H9 (cell line): ENCODE measurements around the gene ELF3. TPM values are rescaled to one million over a fixed set of nuclear protein-coding genes. Genes with fewer than 3 reads are reported as not detected.
"Not testable (repeated sequence)": the region's sequence is repeated elsewhere in the genome, so short reads cannot be mapped to it uniquely, and the experiment has no call there.

Experiments
- DNase-seq: peaks from one replicate; pipeline ENCODE4 v3.0.0-alpha.2; 2017
- H2AFZ ChIP-seq: one replicate; pipeline ENCODE4 v1.6.1; 2013; ENCODE audit warnings: mild to moderate bottlenecking, low read length, control low read depth, moderate library complexity
- H2AK5ac ChIP-seq: 2 replicates; pipeline ENCODE4 v1.6.1; 2013; ENCODE audit warnings: low read length, control low read depth, mixed read lengths; ENCODE audit not compliant: insufficient read length
- H2BK120ac ChIP-seq: one replicate; pipeline ENCODE4 v1.6.1; 2013; ENCODE audit warnings: low read depth, mild to moderate bottlenecking, low read length, control low read depth, inconsistent platforms; ENCODE audit not compliant: poor library complexity, severe bottlenecking
- H2BK12ac ChIP-seq: 2 replicates; pipeline ENCODE4 v1.6.1; 2013; ENCODE audit warnings: low read length, control low read depth, mixed read lengths, low read depth; ENCODE audit not compliant: insufficient read length
- H2BK15ac ChIP-seq: 2 replicates; pipeline ENCODE4 v1.6.1; 2013; ENCODE audit warnings: low read depth, low read length, control low read depth
- H2BK20ac ChIP-seq: one replicate; pipeline ENCODE4 v1.6.1; 2013; ENCODE audit warnings: low read depth, mild to moderate bottlenecking, low read length, control low read depth, inconsistent platforms; ENCODE audit not compliant: poor library complexity, severe bottlenecking
- H2BK5ac ChIP-seq: 2 replicates; pipeline ENCODE4 v1.6.1; 2013; ENCODE audit warnings: low read length, control low read depth, mixed read lengths; ENCODE audit not compliant: insufficient read length
- H3K14ac ChIP-seq: 2 replicates; pipeline ENCODE4 v1.6.1; 2013; ENCODE audit warnings: low read length, control low read depth; ENCODE audit not compliant: insufficient read depth
- H3K18ac ChIP-seq: 2 replicates; pipeline ENCODE4 v1.6.1; 2013; ENCODE audit warnings: low read depth, mild to moderate bottlenecking, mixed read lengths, low read length, control low read depth; ENCODE audit not compliant: insufficient read length
- H3K23ac ChIP-seq: 2 replicates; pipeline ENCODE4 v1.6.1; 2013; ENCODE audit warnings: low read length, control low read depth, mixed read lengths, low read depth; ENCODE audit not compliant: insufficient read length
- H3K23me2 ChIP-seq: 2 replicates; pipeline ENCODE4 v1.6.1; 2013; ENCODE audit warnings: low read depth, mild to moderate bottlenecking, mixed read lengths, low read length, control low read depth; ENCODE audit not compliant: insufficient read length, poor library complexity, severe bottlenecking
- H3K27ac ChIP-seq: 2 replicates; pipeline ENCODE4 v1.5.1; 2013; ENCODE audit warnings: low read length, control low read depth, mixed read lengths, low read depth; ENCODE audit not compliant: insufficient read length
- H3K27me3 ChIP-seq: 2 replicates; pipeline ENCODE4 v1.6.1; 2013; ENCODE audit warnings: low read length, control low read depth, inconsistent platforms; ENCODE audit not compliant: insufficient read depth
- H3K4ac ChIP-seq: 2 replicates; pipeline ENCODE4 v1.6.1; 2013; ENCODE audit warnings: low read depth, mild to moderate bottlenecking, control low read depth, inconsistent platforms, low read length, moderate library complexity
- H3K4me1 ChIP-seq: 2 replicates; pipeline ENCODE4 v1.6.1; 2013; ENCODE audit warnings: low read length, control low read depth, inconsistent platforms; ENCODE audit not compliant: insufficient read depth
- H3K4me2 ChIP-seq: 2 replicates; pipeline ENCODE4 v1.6.1; 2013; ENCODE audit warnings: low read length, control low read depth, mixed read lengths; ENCODE audit not compliant: insufficient read length, insufficient read depth
- H3K56ac ChIP-seq: 2 replicates; pipeline ENCODE4 v1.6.1; 2013; ENCODE audit warnings: low read depth, mild to moderate bottlenecking, mixed read lengths, low read length, control low read depth; ENCODE audit not compliant: insufficient read length
- H3K79me1 ChIP-seq: 2 replicates; pipeline ENCODE4 v1.6.1; 2013; ENCODE audit warnings: low read depth, mild to moderate bottlenecking, moderate library complexity, low read length, control low read depth, inconsistent platforms; ENCODE audit not compliant: insufficient read depth, poor library complexity, severe bottlenecking
- H3K79me2 ChIP-seq: 2 replicates; pipeline ENCODE4 v1.6.1; 2013; ENCODE audit warnings: low read length, control low read depth, inconsistent platforms; ENCODE audit not compliant: insufficient read depth
- H3K9ac ChIP-seq: 2 replicates; pipeline ENCODE4 v1.6.1; 2013; ENCODE audit warnings: low read length, control low read depth, mixed read lengths; ENCODE audit not compliant: insufficient read length; ENCODE audit errors: extremely low read depth
- H3K9me3 ChIP-seq: one replicate; pipeline ENCODE4 v1.6.1; 2013; ENCODE audit warnings: low read depth, low read length, inconsistent platforms; ENCODE audit not compliant: control insufficient read depth
- H3T11ph ChIP-seq: one replicate; pipeline ENCODE4 v1.6.1; 2013; ENCODE audit warnings: mild to moderate bottlenecking, low read length, control low read depth, inconsistent platforms
- H4K20me1 ChIP-seq: one replicate; pipeline ENCODE4 v1.6.1; 2013; ENCODE audit not compliant: control insufficient read depth, insufficient read length, insufficient read depth
- H4K5ac ChIP-seq: 2 replicates; pipeline ENCODE4 v1.6.1; 2013; ENCODE audit warnings: low read depth, mild to moderate bottlenecking, mixed read lengths, low read length, control low read depth; ENCODE audit not compliant: insufficient read length
- H4K8ac ChIP-seq: replicated peaks from 2 replicates; pipeline ENCODE4 v1.6.1; 2013; ENCODE audit warnings: low read length, control low read depth, mixed read lengths, low read depth; ENCODE audit not compliant: insufficient read length
- H4K91ac ChIP-seq: 2 replicates; pipeline ENCODE4 v1.6.1; 2013; ENCODE audit warnings: low read depth, mild to moderate bottlenecking, moderate library complexity, mixed read lengths, low read length, control low read depth; ENCODE audit not compliant: insufficient read length
- H3K27ac Mint-ChIP-seq, 3 experiments: 2 replicates in 2 of 3; 3 replicates in 1 of 3; pipeline ENCODE4 v1.8.0; 2020 to 2021; ENCODE audit warnings: mixed read lengths in 3 of 3, mild to moderate bottlenecking in 1 of 3, moderate library complexity in 1 of 3
- H3K27me3 Mint-ChIP-seq: 2 replicates; pipeline ENCODE4 v1.8.0; 2021; ENCODE audit warnings: low read depth, mild to moderate bottlenecking, moderate library complexity, mixed read lengths
- H3K36me3 Mint-ChIP-seq, 3 experiments: 2 replicates in 2 of 3; 3 replicates in 1 of 3; pipeline ENCODE4 v1.8.0; 2020 to 2021; ENCODE audit warnings: low read depth in 3 of 3, mixed read lengths in 3 of 3; ENCODE audit not compliant: insufficient read depth in 1 of 3
- H3K4me1 Mint-ChIP-seq, 2 experiments: 2 replicates each; pipeline ENCODE4 v1.8.0; 2020; ENCODE audit warnings: mixed read lengths in 2 of 2
- H3K4me3 Mint-ChIP-seq, 2 experiments: 2 replicates in 1 of 2; 3 replicates in 1 of 2; pipeline ENCODE4 v1.8.0; 2020 to 2021; ENCODE audit warnings: mild to moderate bottlenecking in 2 of 2, mixed read lengths in 2 of 2, moderate library complexity in 1 of 2
- H3K9me3 Mint-ChIP-seq, 2 experiments: 2 replicates in 1 of 2; 3 replicates in 1 of 2; pipeline ENCODE4 v1.8.0; 2020; ENCODE audit warnings: mild to moderate bottlenecking in 2 of 2, mixed read lengths in 2 of 2, moderate library complexity in 1 of 2
- WGBS: extraction: QIAGEN DNeasy Blood & Tissue Kit; methylation state at CpG from one replicate; pipeline ENCODE4 v1.1.7; 2013; ENCODE audit warnings: missing lambda C conversion rate, low lambda C conversion rate, mixed read lengths; ENCODE audit not compliant: insufficient read length; ENCODE audit errors: extremely low coverage; 5-methylcytosine and 5-hydroxymethylcytosine counted together
- total RNA-seq: library from RNA; stranded (reverse); gene quantifications from 2 replicates; pipeline ENCODE4 v1.2.1, GENCODE V29; 2021
- TF ChIP-seq, protein P1 (sequence below): fragments of 200-600 bp; sonication (generic); conservative IDR thresholded peaks from 3 replicates; pipeline ENCODE4 v1.8.0; 2021; ENCODE audit warnings: antibody characterized with exemption, mild to moderate bottlenecking

ELF3 gene
- total RNA-seq, 1 experiment from 2014 or later = 10.4 TPM

DNA sequence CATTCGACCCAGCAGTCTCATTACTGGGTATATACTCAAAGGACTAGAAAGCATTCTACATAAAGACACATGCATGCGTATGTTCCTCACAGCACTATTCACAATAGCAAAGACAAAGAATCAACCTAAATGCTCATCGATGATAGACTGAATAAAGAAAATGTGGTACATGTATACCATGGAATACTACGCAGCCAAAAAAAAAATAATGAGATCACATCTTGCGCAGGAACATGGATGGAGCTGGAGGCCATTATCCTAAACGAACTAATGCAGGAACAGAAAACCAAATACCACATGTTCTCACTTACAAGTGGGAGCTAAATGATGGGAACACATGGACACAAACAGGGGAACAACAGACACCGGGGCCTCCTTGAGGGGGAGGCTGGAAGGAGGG lies 43.7 kb downstream of the ELF3 start:
- Histone ChIP-seq H3T11ph (no peak overlapping the region), H3K23me2 (no peaks in the 10 kb centered on the region), H3K9ac (no peak overlapping the region), H3K79me2 (no peaks in the 10 kb centered on the region), H2BK15ac (no peak overlapping the region), H4K8ac (no peak overlapping the region), H3K4me2 (no peak overlapping the region), H2BK12ac (no peak overlapping the region), H3K18ac (no peak overlapping the region), H2BK20ac (no peak overlapping the region), H2AK5ac (no peak overlapping the region), H2BK5ac (no peak overlapping the region), H3K9me3 (no peaks in the 10 kb centered on the region), H4K5ac (no peak overlapping the region), H3K27me3 (no peaks in the 10 kb centered on the region), H3K23ac (no peak overlapping the region), H2AFZ (no peak overlapping the region), H2BK120ac (no peak overlapping the region), H4K20me1 (no peaks in the 10 kb centered on the region), H3K4me1 (no peaks in the 10 kb centered on the region), H3K14ac (no peak overlapping the region), H3K79me1 (no peaks in the 10 kb centered on the region), H3K4ac (no peak overlapping the region), H3K56ac (no peak overlapping the region), H4K91ac (no peak overlapping the region), H3K27ac (no peak overlapping the region)
- Mint-ChIP-seq H3K27ac (no peak overlapping the region), H3K4me3 (no peak overlapping the region), H3K27me3 (no peaks in the 10 kb centered on the region), H3K36me3 (peaks cover 0 to 2% (median 0%) of the 10 kb centered on the region in 3 experiments; a peak in 1 of 7 replicates), H3K9me3 (no peaks in the 10 kb centered on the region; a peak in 1 of 5 replicates), H3K4me1 (peaks cover 7 to 8% of the 10 kb centered on the region in 2 experiments; a peak in 3 of 4 replicates)
- WGBS = no CpG with 5 or more reads among the region's 7 CpGs
- no peak for DNase-seq
- TF ChIP-seq, protein P1, sequence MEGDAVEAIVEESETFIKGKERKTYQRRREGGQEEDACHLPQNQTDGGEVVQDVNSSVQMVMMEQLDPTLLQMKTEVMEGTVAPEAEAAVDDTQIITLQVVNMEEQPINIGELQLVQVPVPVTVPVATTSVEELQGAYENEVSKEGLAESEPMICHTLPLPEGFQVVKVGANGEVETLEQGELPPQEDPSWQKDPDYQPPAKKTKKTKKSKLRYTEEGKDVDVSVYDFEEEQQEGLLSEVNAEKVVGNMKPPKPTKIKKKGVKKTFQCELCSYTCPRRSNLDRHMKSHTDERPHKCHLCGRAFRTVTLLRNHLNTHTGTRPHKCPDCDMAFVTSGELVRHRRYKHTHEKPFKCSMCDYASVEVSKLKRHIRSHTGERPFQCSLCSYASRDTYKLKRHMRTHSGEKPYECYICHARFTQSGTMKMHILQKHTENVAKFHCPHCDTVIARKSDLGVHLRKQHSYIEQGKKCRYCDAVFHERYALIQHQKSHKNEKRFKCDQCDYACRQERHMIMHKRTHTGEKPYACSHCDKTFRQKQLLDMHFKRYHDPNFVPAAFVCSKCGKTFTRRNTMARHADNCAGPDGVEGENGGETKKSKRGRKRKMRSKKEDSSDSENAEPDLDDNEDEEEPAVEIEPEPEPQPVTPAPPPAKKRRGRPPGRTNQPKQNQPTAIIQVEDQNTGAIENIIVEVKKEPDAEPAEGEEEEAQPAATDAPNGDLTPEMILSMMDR = no peak

DNA sequence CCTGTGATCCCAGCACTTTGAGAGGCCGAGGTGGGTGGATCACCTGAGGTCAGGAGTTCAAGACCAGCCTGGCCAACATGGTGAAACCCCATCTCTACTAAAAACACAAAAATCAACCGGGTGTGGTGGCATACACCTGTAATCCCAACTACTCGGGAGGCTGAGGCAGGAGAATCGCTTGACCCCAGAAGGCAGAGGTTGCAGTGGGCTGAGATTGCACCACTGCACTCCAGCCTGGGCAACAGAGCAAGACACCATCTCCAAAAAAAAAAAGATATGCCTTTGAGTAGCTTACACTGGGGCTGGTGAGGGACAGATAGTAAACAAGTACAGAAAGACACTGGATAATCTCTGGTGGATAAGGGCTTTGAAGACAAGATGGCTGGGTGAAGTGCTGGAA lies 44.3 kb downstream of the ELF3 start:
- not testable (repeated sequence) for H3K14ac ChIP-seq, H3K9ac ChIP-seq, H3K27ac ChIP-seq, H4K5ac ChIP-seq, H3K4ac ChIP-seq, H3K27me3 Mint-ChIP-seq, H3K4me3 Mint-ChIP-seq, H3K56ac ChIP-seq, H3K79me1 ChIP-seq, H2AK5ac ChIP-seq, DNase-seq, H3K18ac ChIP-seq, H3K4me1 Mint-ChIP-seq, H2BK12ac ChIP-seq, H2BK15ac ChIP-seq, H3K27me3 ChIP-seq, H3K23ac ChIP-seq, H3K23me2 ChIP-seq, H3K9me3 ChIP-seq, H2BK120ac ChIP-seq, H3K4me2 ChIP-seq, H3K4me1 ChIP-seq, H2BK5ac ChIP-seq, H3K9me3 Mint-ChIP-seq, H2BK20ac ChIP-seq, H3K36me3 Mint-ChIP-seq, H2AFZ ChIP-seq, H3T11ph ChIP-seq, H4K8ac ChIP-seq, H4K91ac ChIP-seq, H3K79me2 ChIP-seq, H4K20me1 ChIP-seq
- WGBS = no CpG with 5 or more reads among the region's 4 CpGs
- peak overlapping the region; percentile 4 to 52 (median 23); a peak in 4 of 7 replicates for H3K27ac Mint-ChIP-seq
